ENCODE measurements around the gene RAB3C. TPM values are rescaled to one million over a fixed set of nuclear protein-coding genes. Genes with fewer than 3 reads are reported as not detected.

The RAB3C gene
- total RNA-seq, 1 donor from 2014 or later = 0.45 TPM

GRCh38 chr5:58731641-58732040 lies 148.8 kb downstream of the RAB3C start:
- no peak for FAIRE-seq

DNA sequence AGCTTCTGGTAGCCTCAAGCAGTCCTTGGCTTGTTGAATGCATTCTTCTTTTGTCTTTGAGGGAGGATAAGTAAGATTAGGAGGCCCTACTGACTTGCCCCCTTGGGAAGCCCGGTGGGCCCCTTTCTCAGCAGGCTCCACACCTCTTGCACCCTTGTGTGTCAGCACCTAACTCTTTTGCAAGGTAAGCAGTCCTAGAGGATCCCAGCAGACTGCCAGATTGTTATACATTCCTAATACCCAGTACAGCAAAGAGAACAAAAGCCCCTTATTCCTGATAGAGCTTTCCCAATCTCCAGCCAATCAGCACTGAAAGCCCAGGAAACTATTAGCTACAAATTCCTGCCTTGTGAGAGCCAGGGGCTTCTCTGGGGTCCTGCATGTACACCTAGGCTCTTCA lies 152.8 kb downstream of the RAB3C start:
- DNase-seq (ENCODE audit: low read depth) = no peak
- Mint-ChIP-seq H3K4me3 (ENCODE audit: unreplicated experiment) (no peak overlapping the region), H3K27me3 (ENCODE audit: low read depth, unreplicated experiment) (no peaks in the 10 kb centered on the region), H3K36me3 (ENCODE audit: low read depth, unreplicated experiment) (no peaks in the 10 kb centered on the region), H3K4me1 (ENCODE audit: low read depth, unreplicated experiment) (peaks cover 5% of the 10 kb centered on the region), H3K9me3 (ENCODE audit: unreplicated experiment) (no peaks in the 10 kb centered on the region), H3K27ac (ENCODE audit: unreplicated experiment) (no peak overlapping the region)
- Histone ChIP-seq H3K27ac (ENCODE audit: low read depth, low read length) (no peak overlapping the region), H3K9me3 (ENCODE audit: insufficient read depth, low read depth, low read length) (no peaks in the 10 kb centered on the region), H3K9ac (ENCODE audit: low read length) (no peak overlapping the region), H3K79me2 (ENCODE audit: insufficient read depth, low read length) (no peaks in the 10 kb centered on the region), H3K4me2 (ENCODE audit: low read length) (no peak overlapping the region), H3K4me3 (ENCODE audit: insufficient read depth, low read depth, low read length) (no peak overlapping the region), H3K4me1 (ENCODE audit: insufficient read depth, low read length) (no peaks in the 10 kb centered on the region), H4K20me1 (ENCODE audit: insufficient read depth, low read length) (no peaks in the 10 kb centered on the region), H3K27me3 (ENCODE audit: insufficient read depth, low read length) (no peaks in the 10 kb centered on the region), H3K36me3 (ENCODE audit: insufficient read depth, low read length) (no peaks in the 10 kb centered on the region), H2AFZ (ENCODE audit: low read depth, low read length) (no peak overlapping the region)
- FAIRE-seq = no peak
- no peak for TF ChIP-seq CTCF (IDR thresholded peaks at IDR 0.05; ENCODE audit: insufficient read depth, low read depth, low read length)
- TF ChIP-seq EZH2 (IDR thresholded peaks at IDR 0.05; ENCODE audit: insufficient read depth, low read length) = no peak

More at GRCh38 chr5:58731641-58732040, 148.8 kb downstream of the RAB3C start:
- H3K27ac ChIP-seq (ENCODE audit: low read depth, low read length) = no peak overlapping the region
- H3K9me3 ChIP-seq (ENCODE audit: insufficient read depth, low read depth, low read length) = no peaks in the 10 kb centered on the region
- H3K36me3 ChIP-seq (ENCODE audit: insufficient read depth, low read length) = no peaks in the 10 kb centered on the region
- H3K27me3 Mint-ChIP-seq (ENCODE audit: low read depth, unreplicated experiment) = no peaks in the 10 kb centered on the region
- H3K27me3 ChIP-seq (ENCODE audit: insufficient read depth, low read length) = no peaks in the 10 kb centered on the region
- no peaks in the 10 kb centered on the region for H4K20me1 ChIP-seq (ENCODE audit: insufficient read depth, low read length)
- no peak overlapping the region for H3K27ac Mint-ChIP-seq (ENCODE audit: unreplicated experiment)
- H2AFZ ChIP-seq (ENCODE audit: low read depth, low read length) = no peak overlapping the region
- H3K4me1 Mint-ChIP-seq (ENCODE audit: low read depth, unreplicated experiment) = peaks cover 5% of the 10 kb centered on the region
- TF ChIP-seq CTCF (IDR thresholded peaks at IDR 0.05; ENCODE audit: insufficient read depth, low read depth, low read length) (no peak), EZH2 (IDR thresholded peaks at IDR 0.05; ENCODE audit: insufficient read depth, low read length) (no peak)
- no peaks in the 10 kb centered on the region for H3K4me1 ChIP-seq (ENCODE audit: insufficient read depth, low read length)
- no peak overlapping the region for H3K4me3 Mint-ChIP-seq (ENCODE audit: unreplicated experiment)
- H3K4me3 ChIP-seq (ENCODE audit: insufficient read depth, low read depth, low read length) = no peak overlapping the region
- no peaks in the 10 kb centered on the region for H3K36me3 Mint-ChIP-seq (ENCODE audit: low read depth, unreplicated experiment)
- no peak for DNase-seq (ENCODE audit: low read depth)
- H3K4me2 ChIP-seq (ENCODE audit: low read length) = no peak overlapping the region
- H3K79me2 ChIP-seq (ENCODE audit: insufficient read depth, low read length) = no peaks in the 10 kb centered on the region
- no peak overlapping the region for H3K9ac ChIP-seq (ENCODE audit: low read length)
- no peaks in the 10 kb centered on the region for H3K9me3 Mint-ChIP-seq (ENCODE audit: unreplicated experiment)

- H3K27ac Mint-ChIP-seq (ENCODE audit: unreplicated experiment) = peak overlapping the region; percentile 21
- no peaks in the 10 kb centered on the region for H3K4me1 ChIP-seq (ENCODE audit: insufficient read depth, low read length)
- no peaks in the 10 kb centered on the region for H3K36me3 Mint-ChIP-seq (ENCODE audit: low read depth, unreplicated experiment)
- DNase-seq (ENCODE audit: low read depth) = no peak
- no peak overlapping the region for H3K27ac ChIP-seq (ENCODE audit: low read depth, low read length)
- peaks cover 5% of the 10 kb centered on the region for H3K4me1 Mint-ChIP-seq (ENCODE audit: low read depth, unreplicated experiment)
- H3K9me3 ChIP-seq (ENCODE audit: insufficient read depth, low read depth, low read length) = no peaks in the 10 kb centered on the region
- no peak for FAIRE-seq
- H3K9me3 Mint-ChIP-seq (ENCODE audit: unreplicated experiment) = no peaks in the 10 kb centered on the region
- H3K4me3 ChIP-seq (ENCODE audit: insufficient read depth, low read depth, low read length) = no peak overlapping the region
- TF ChIP-seq EZH2 (IDR thresholded peaks at IDR 0.05; ENCODE audit: insufficient read depth, low read length) (no peak), CTCF (IDR thresholded peaks at IDR 0.05; ENCODE audit: insufficient read depth, low read depth, low read length) (no peak)
- no peaks in the 10 kb centered on the region for H3K27me3 Mint-ChIP-seq (ENCODE audit: low read depth, unreplicated experiment)
- H2AFZ ChIP-seq (ENCODE audit: low read depth, low read length) = no peak overlapping the region
- no peaks in the 10 kb centered on the region for H3K36me3 ChIP-seq (ENCODE audit: insufficient read depth, low read length)
- no peaks in the 10 kb centered on the region for H3K79me2 ChIP-seq (ENCODE audit: insufficient read depth, low read length)
- H3K27me3 ChIP-seq (ENCODE audit: insufficient read depth, low read length) = no peaks in the 10 kb centered on the region
- no peak overlapping the region for H3K4me2 ChIP-seq (ENCODE audit: low read length)
- no peak overlapping the region for H3K4me3 Mint-ChIP-seq (ENCODE audit: unreplicated experiment)
- no peak overlapping the region for H3K9ac ChIP-seq (ENCODE audit: low read length)
- H4K20me1 ChIP-seq (ENCODE audit: insufficient read depth, low read length) = no peaks in the 10 kb centered on the region
Observed at GRCh38 chr5:58736214-58736613, 153.3 kb downstream of the RAB3C start.
